Measurements from ENCODE around the gene BAAT.
"Not testable (repeated sequence)": the region's sequence is repeated elsewhere in the genome, so short reads cannot be mapped to it uniquely, and the experiment has no call there.

DNA sequence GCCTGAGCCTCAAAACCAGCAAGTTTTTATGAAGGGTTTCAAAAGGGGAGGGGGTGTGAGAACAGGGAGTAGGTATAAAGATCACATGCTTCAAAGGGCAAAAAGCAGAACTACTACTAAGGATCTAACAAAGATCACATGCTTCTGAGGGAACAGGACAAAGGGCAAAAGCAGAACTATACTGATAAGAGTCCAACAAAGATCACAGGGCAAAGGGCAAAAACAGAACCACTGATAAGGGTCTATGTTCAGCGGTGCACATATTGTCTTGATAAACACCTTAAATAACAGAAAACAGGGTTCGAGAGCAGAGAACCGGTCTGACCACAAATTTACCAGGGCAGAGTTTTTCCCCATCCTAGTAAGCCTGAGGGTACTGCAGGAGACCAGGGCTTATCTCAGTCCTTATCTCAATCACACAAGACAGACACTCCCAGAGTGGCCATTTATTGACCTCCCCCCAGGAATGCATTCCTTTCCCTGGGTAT, 57.3 kb downstream of the BAAT start:
- TF ChIP-seq, protein P1, sequence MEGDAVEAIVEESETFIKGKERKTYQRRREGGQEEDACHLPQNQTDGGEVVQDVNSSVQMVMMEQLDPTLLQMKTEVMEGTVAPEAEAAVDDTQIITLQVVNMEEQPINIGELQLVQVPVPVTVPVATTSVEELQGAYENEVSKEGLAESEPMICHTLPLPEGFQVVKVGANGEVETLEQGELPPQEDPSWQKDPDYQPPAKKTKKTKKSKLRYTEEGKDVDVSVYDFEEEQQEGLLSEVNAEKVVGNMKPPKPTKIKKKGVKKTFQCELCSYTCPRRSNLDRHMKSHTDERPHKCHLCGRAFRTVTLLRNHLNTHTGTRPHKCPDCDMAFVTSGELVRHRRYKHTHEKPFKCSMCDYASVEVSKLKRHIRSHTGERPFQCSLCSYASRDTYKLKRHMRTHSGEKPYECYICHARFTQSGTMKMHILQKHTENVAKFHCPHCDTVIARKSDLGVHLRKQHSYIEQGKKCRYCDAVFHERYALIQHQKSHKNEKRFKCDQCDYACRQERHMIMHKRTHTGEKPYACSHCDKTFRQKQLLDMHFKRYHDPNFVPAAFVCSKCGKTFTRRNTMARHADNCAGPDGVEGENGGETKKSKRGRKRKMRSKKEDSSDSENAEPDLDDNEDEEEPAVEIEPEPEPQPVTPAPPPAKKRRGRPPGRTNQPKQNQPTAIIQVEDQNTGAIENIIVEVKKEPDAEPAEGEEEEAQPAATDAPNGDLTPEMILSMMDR (IDR thresholded peaks at IDR 0.05; ENCODE audit: insufficient read depth, low read depth, low read length): not testable (repeated sequence)
- TF ChIP-seq EZH2 (IDR thresholded peaks at IDR 0.05; ENCODE audit: insufficient read depth, low read length): not testable (repeated sequence)

Measured in astrocyte (in vitro differentiated cells and primary cell).